Activated T-cell treated with anti-CD3 and anti-CD28 coated beads, Interleukin-2, amount 50 U/mL, for 4 hours (primary cell): ENCODE measurements around the gene MAPK8IP1. TPM values are rescaled to one million over a fixed set of nuclear protein-coding genes. Genes with fewer than 3 reads are reported as not detected.
A peak's percentile ranks its signal among the peaks of the same experiment; 100 is the strongest.

ENCODE experiments used
- ATAC-seq, 2 donors: fragments of 200-7000 bp; cut with Tn5 transposase; one replicate each; pipeline ENCODE4 v1.10.0; 2021
- DNase-seq: peaks from one replicate; pipeline ENCODE4 v3.0.0-alpha.2; 2020
- H3K27me3 Mint-ChIP-seq: one replicate; pipeline ENCODE4 v1.8.0; 2021; ENCODE audit warnings: low read depth, mixed read lengths
- H3K36me3 Mint-ChIP-seq: one replicate; pipeline ENCODE4 v1.8.0; 2022; ENCODE audit warnings: mixed read lengths; ENCODE audit not compliant: insufficient read depth
- H3K4me1 Mint-ChIP-seq: one replicate; pipeline ENCODE4 v1.8.0; 2021; ENCODE audit warnings: low read depth, mixed read lengths
- H3K4me3 Mint-ChIP-seq: one replicate; pipeline ENCODE4 v1.8.0; 2021; ENCODE audit warnings: mild to moderate bottlenecking, moderate library complexity, mixed read lengths
- H3K9me3 Mint-ChIP-seq: one replicate; pipeline ENCODE4 v1.8.0; 2021; ENCODE audit warnings: mixed read lengths
- total RNA-seq, 3 donors: library from RNA; stranded (reverse); gene quantifications; one replicate each; pipeline ENCODE4 v1.2.1, GENCODE V29; 2021

Gene MAPK8IP1
- total RNA-seq, 3 donors from 2014 or later: 0.71 to 1.4 (median 0.87) TPM

GRCh38 chr11:45928535-45929215 lies 43.2 kb downstream of the MAPK8IP1 start:
- Mint-ChIP-seq H3K4me1 (peaks cover 42% of the 10 kb centered on the region), H3K36me3 (peaks cover 4% of the 10 kb centered on the region), H3K9me3 (no peaks in the 10 kb centered on the region), H3K27me3 (peaks cover 6% of the 10 kb centered on the region), H3K4me3 (no peak overlapping the region)
- ATAC-seq (no peak), DNase-seq (no peak)

GRCh38 chr11:45929486-45930030 lies 44.1 kb downstream of the MAPK8IP1 start:
- H3K4me3 Mint-ChIP-seq: peak overlapping the region; percentile 47
- peaks cover 4% of the 10 kb centered on the region for H3K36me3 Mint-ChIP-seq
- H3K9me3 Mint-ChIP-seq: no peaks in the 10 kb centered on the region
- peaks cover 37% of the 10 kb centered on the region for H3K4me1 Mint-ChIP-seq
- DNase-seq (no peak), ATAC-seq (peak; percentile 14 to 30)
- no peaks in the 10 kb centered on the region for H3K27me3 Mint-ChIP-seq

GRCh38 chr11:45930031-45930794 lies 44.8 kb downstream of the MAPK8IP1 start:
- DNase-seq: no peak
- Mint-ChIP-seq H3K36me3 (peaks cover 4% of the 10 kb centered on the region), H3K9me3 (no peaks in the 10 kb centered on the region), H3K27me3 (no peaks in the 10 kb centered on the region), H3K4me3 (peak overlapping the region; percentile 47), H3K4me1 (peaks cover 37% of the 10 kb centered on the region)
- peak; percentile 52 to 66 for ATAC-seq

GRCh38 chr11:45930951-45931570 lies 45.6 kb downstream of the MAPK8IP1 start:
- no peaks in the 10 kb centered on the region for H3K9me3 Mint-ChIP-seq
- H3K4me3 Mint-ChIP-seq: peak overlapping the region; percentile 8
- DNase-seq (no peak), ATAC-seq (no peak)
- H3K4me1 Mint-ChIP-seq: peaks cover 37% of the 10 kb centered on the region
- no peaks in the 10 kb centered on the region for H3K27me3 Mint-ChIP-seq
- peaks cover 4% of the 10 kb centered on the region for H3K36me3 Mint-ChIP-seq

- no peaks in the 10 kb centered on the region for H3K9me3 Mint-ChIP-seq
- DNase-seq: no peak
- no peaks in the 10 kb centered on the region for H3K27me3 Mint-ChIP-seq
- no peak overlapping the region for H3K4me3 Mint-ChIP-seq
- no peak for ATAC-seq
- peaks cover 4% of the 10 kb centered on the region for H3K36me3 Mint-ChIP-seq
- peaks cover 37% of the 10 kb centered on the region for H3K4me1 Mint-ChIP-seq
These were observed 46.3 kb downstream of the MAPK8IP1 start for GRCh38 chr11:45931739-45932138.

- Mint-ChIP-seq H3K9me3 (no peaks in the 10 kb centered on the region), H3K36me3 (peaks cover 4% of the 10 kb centered on the region), H3K4me1 (peaks cover 34% of the 10 kb centered on the region), H3K27me3 (no peaks in the 10 kb centered on the region), H3K4me3 (no peak overlapping the region)
- no peak for DNase-seq
- no peak for ATAC-seq
These were observed 46.8 kb downstream of the MAPK8IP1 start for GRCh38 chr11:45932217-45932616.

GRCh38 chr11:45933131-45933831 lies 47.8 kb downstream of the MAPK8IP1 start:
- no peaks in the 10 kb centered on the region for H3K27me3 Mint-ChIP-seq
- DNase-seq (no peak), ATAC-seq (no peak)
- peaks cover 27% of the 10 kb centered on the region for H3K4me1 Mint-ChIP-seq
- H3K36me3 Mint-ChIP-seq: peaks cover 4% of the 10 kb centered on the region
- H3K4me3 Mint-ChIP-seq: peak overlapping the region; percentile 35
- no peaks in the 10 kb centered on the region for H3K9me3 Mint-ChIP-seq

GRCh38 chr11:45933846-45934579 lies 48.6 kb downstream of the MAPK8IP1 start:
- ATAC-seq: no peak
- no peaks in the 10 kb centered on the region for H3K9me3 Mint-ChIP-seq
- H3K4me1 Mint-ChIP-seq: peaks cover 27% of the 10 kb centered on the region
- no peaks in the 10 kb centered on the region for H3K27me3 Mint-ChIP-seq
- no peak for DNase-seq
- H3K36me3 Mint-ChIP-seq: peaks cover 4% of the 10 kb centered on the region
- no peak overlapping the region for H3K4me3 Mint-ChIP-seq

- peaks cover 21% of the 10 kb centered on the region for H3K4me1 Mint-ChIP-seq
- H3K27me3 Mint-ChIP-seq: no peaks in the 10 kb centered on the region
- DNase-seq (no peak), ATAC-seq (no peak)
- H3K9me3 Mint-ChIP-seq: no peaks in the 10 kb centered on the region
- peaks cover 4% of the 10 kb centered on the region for H3K36me3 Mint-ChIP-seq
- H3K4me3 Mint-ChIP-seq: no peak overlapping the region
These were observed 49.3 kb downstream of the MAPK8IP1 start for GRCh38 chr11:45934580-45935318.

GRCh38 chr11:45935349-45936064 lies 50.1 kb downstream of the MAPK8IP1 start:
- DNase-seq (no peak), ATAC-seq (no peak)
- H3K9me3 Mint-ChIP-seq: no peaks in the 10 kb centered on the region
- H3K4me3 Mint-ChIP-seq: no peak overlapping the region
- H3K36me3 Mint-ChIP-seq: peaks cover 4% of the 10 kb centered on the region
- peaks cover 14% of the 10 kb centered on the region for H3K4me1 Mint-ChIP-seq
- H3K27me3 Mint-ChIP-seq: no peaks in the 10 kb centered on the region

GRCh38 chr11:45936511-45937054 lies 51.1 kb downstream of the MAPK8IP1 start:
- H3K4me3 Mint-ChIP-seq: no peak overlapping the region
- no peaks in the 10 kb centered on the region for H3K9me3 Mint-ChIP-seq
- no peak for DNase-seq
- H3K27me3 Mint-ChIP-seq: no peaks in the 10 kb centered on the region
- H3K4me1 Mint-ChIP-seq: peaks cover 3% of the 10 kb centered on the region
- peaks cover 5% of the 10 kb centered on the region for H3K36me3 Mint-ChIP-seq
- no peak for ATAC-seq

- no peaks in the 10 kb centered on the region for H3K9me3 Mint-ChIP-seq
- H3K4me3 Mint-ChIP-seq: no peak overlapping the region
- H3K4me1 Mint-ChIP-seq: no peaks in the 10 kb centered on the region
- no peak for DNase-seq
- H3K36me3 Mint-ChIP-seq: peaks cover 6% of the 10 kb centered on the region
- ATAC-seq: no peak
- no peaks in the 10 kb centered on the region for H3K27me3 Mint-ChIP-seq
These were observed 52.5 kb downstream of the MAPK8IP1 start for GRCh38 chr11:45937916-45938315.
